ENCODE measurements around the gene KRT13.

DNA sequence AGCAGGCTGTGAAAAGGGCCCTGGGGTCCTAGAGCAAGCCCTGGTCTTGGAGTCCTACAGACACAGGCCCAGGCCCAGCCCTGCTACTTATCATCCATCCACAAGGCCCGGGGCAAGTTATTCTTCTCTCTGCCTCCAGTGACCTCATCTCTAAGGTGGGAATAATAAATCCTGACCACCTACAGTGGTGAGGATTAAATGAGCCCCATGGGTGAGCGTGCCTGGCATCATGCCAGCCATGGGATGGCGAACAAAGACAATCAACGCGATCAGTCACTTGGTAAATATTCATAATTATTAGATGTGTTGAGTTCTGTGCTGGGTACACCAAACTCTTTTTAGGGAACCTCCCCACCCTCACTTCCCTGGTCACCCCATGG lies 7.7 kb upstream of the KRT13 start:
- TF ChIP-seq, protein P1, sequence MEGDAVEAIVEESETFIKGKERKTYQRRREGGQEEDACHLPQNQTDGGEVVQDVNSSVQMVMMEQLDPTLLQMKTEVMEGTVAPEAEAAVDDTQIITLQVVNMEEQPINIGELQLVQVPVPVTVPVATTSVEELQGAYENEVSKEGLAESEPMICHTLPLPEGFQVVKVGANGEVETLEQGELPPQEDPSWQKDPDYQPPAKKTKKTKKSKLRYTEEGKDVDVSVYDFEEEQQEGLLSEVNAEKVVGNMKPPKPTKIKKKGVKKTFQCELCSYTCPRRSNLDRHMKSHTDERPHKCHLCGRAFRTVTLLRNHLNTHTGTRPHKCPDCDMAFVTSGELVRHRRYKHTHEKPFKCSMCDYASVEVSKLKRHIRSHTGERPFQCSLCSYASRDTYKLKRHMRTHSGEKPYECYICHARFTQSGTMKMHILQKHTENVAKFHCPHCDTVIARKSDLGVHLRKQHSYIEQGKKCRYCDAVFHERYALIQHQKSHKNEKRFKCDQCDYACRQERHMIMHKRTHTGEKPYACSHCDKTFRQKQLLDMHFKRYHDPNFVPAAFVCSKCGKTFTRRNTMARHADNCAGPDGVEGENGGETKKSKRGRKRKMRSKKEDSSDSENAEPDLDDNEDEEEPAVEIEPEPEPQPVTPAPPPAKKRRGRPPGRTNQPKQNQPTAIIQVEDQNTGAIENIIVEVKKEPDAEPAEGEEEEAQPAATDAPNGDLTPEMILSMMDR (optimal IDR thresholded peaks at IDR 0.05 in 1 of 3, IDR thresholded peaks at IDR 0.05 in 1 of 3, conservative IDR thresholded peaks at IDR 0.05 in 1 of 3; ENCODE audit: extremely low read depth in 1 of 3, insufficient read depth in 2 of 3, low read length in 3 of 3): no peak
- TF ChIP-seq EZH2 (IDR thresholded peaks at IDR 0.05; ENCODE audit: low read length): no peak
